SK-N-SH treated with all-trans-retinoic acid at 6 μM for 48 hours (cell line): ENCODE measurements around the gene INSL3.

ENCODE experiments used
- BACH2 ChIP-seq: fragments of 250-450 bp; sonication (Bioruptor Pico); IDR thresholded peaks from 2 replicates; pipeline ENCODE4 v1.9.0; 2021; ENCODE audit warnings: mild to moderate bottlenecking, borderline replicate concordance
- CSDC2 ChIP-seq: fragments of 250-450 bp; sonication (Bioruptor Pico); IDR thresholded peaks from 2 replicates; pipeline ENCODE4 v1.5.0; 2020; ENCODE audit warnings: mild to moderate bottlenecking, moderate library complexity
- GLIS3 ChIP-seq: fragments of 250-450 bp; sonication (Bioruptor Pico); IDR thresholded peaks from 2 replicates; pipeline ENCODE4 v1.5.0; 2020; ENCODE audit warnings: mild to moderate bottlenecking, moderate library complexity
- ISL1 ChIP-seq: fragments of 250-450 bp; sonication (Bioruptor Pico); IDR thresholded peaks from 2 replicates; pipeline ENCODE4 v2.1.2; 2022; ENCODE audit warnings: mild to moderate bottlenecking, moderate library complexity
- PPARA ChIP-seq: fragments of 250-450 bp; sonication (Bioruptor Pico); IDR thresholded peaks from 2 replicates; pipeline ENCODE4 v1.5.0; 2020; ENCODE audit warnings: mild to moderate bottlenecking, borderline replicate concordance
- SNAI2 ChIP-seq: fragments of 250-450 bp; sonication (Bioruptor Pico); IDR thresholded peaks from 2 replicates; pipeline ENCODE4 v1.5.0; 2020; ENCODE audit warnings: mild to moderate bottlenecking, moderate library complexity
- TCF4 ChIP-seq: fragments of 250-450 bp; sonication (Bioruptor Pico); IDR thresholded peaks from 2 replicates; pipeline ENCODE4 v1.8.0; 2021; ENCODE audit warnings: mild to moderate bottlenecking, moderate library complexity, borderline replicate concordance
- TOX ChIP-seq: fragments of 250-450 bp; sonication (Bioruptor Pico); IDR thresholded peaks from 2 replicates; pipeline ENCODE4 v1.8.0; 2021; ENCODE audit warnings: mild to moderate bottlenecking, moderate library complexity, borderline replicate concordance
- TSHZ2 ChIP-seq: fragments of 250-450 bp; sonication (Bioruptor Pico); IDR thresholded peaks from 2 replicates; pipeline ENCODE4 v1.5.0; 2020; ENCODE audit warnings: mild to moderate bottlenecking, moderate library complexity
- ZFP3 ChIP-seq: fragments of 250-450 bp; sonication (Bioruptor Pico); IDR thresholded peaks from 2 replicates; pipeline ENCODE4 v1.5.0; 2020; ENCODE audit warnings: mild to moderate bottlenecking, moderate library complexity
- ZFP30 ChIP-seq: fragments of 450-650 bp; formaldehyde crosslinking; IDR thresholded peaks from 2 replicates; pipeline ENCODE4 v1.5.0; 2022; ENCODE audit warnings: mild to moderate bottlenecking, moderate library complexity
- ZNF8 ChIP-seq: fragments of 450-650 bp; formaldehyde crosslinking; IDR thresholded peaks from 2 replicates; pipeline ENCODE4 v1.5.0; 2020; ENCODE audit warnings: mild to moderate bottlenecking, moderate library complexity
- TF ChIP-seq, protein P1 (sequence below): fragments of 250-450 bp; sonication (Bioruptor Pico); IDR thresholded peaks from 2 replicates; pipeline ENCODE4 v1.8.0; 2020; ENCODE audit warnings: mild to moderate bottlenecking, moderate library complexity, borderline replicate concordance

GRCh38 chr19:17863520-17864182 lies 42.3 kb upstream of the INSL3 start:
- TF ChIP-seq ZNF8 (CRISPR knock-in tag): no peak
- TF ChIP-seq SNAI2 (CRISPR knock-in tag): no peak
- no peak for TF ChIP-seq ZFP30 (CRISPR knock-in tag)
- TF ChIP-seq CSDC2 (CRISPR knock-in tag): no peak
- no peak for TF ChIP-seq TCF4 (CRISPR knock-in tag)
- TF ChIP-seq, protein P1, sequence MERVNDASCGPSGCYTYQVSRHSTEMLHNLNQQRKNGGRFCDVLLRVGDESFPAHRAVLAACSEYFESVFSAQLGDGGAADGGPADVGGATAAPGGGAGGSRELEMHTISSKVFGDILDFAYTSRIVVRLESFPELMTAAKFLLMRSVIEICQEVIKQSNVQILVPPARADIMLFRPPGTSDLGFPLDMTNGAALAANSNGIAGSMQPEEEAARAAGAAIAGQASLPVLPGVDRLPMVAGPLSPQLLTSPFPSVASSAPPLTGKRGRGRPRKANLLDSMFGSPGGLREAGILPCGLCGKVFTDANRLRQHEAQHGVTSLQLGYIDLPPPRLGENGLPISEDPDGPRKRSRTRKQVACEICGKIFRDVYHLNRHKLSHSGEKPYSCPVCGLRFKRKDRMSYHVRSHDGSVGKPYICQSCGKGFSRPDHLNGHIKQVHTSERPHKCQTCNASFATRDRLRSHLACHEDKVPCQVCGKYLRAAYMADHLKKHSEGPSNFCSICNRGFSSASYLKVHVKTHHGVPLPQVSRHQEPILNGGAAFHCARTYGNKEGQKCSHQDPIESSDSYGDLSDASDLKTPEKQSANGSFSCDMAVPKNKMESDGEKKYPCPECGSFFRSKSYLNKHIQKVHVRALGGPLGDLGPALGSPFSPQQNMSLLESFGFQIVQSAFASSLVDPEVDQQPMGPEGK (CRISPR knock-in tag): no peak
- TF ChIP-seq TSHZ2: no peak
- TF ChIP-seq PPARA: no peak
- no peak for TF ChIP-seq ZFP3 (CRISPR knock-in tag)
- TF ChIP-seq BACH2 (CRISPR knock-in tag): no peak
- TF ChIP-seq TOX (CRISPR knock-in tag): no peak
- no peak; the same call in 1 of the 2 replicates for TF ChIP-seq GLIS3 (CRISPR knock-in tag)
- no peak for TF ChIP-seq ISL1 (CRISPR knock-in tag)
